ENCODE measurements around the gene C12orf57.

- no peak for TF ChIP-seq CTCF (IDR thresholded peaks at IDR 0.05)
- TF ChIP-seq POLR2AphosphoS5 (IDR thresholded peaks at IDR 0.05) = no peak
- TF ChIP-seq POLR2A (IDR thresholded peaks at IDR 0.05) = no peak
These were observed 31.5 kb upstream of the C12orf57 start for GRCh38 chr12:6912164-6912935.

All from prostate gland (tissue), 2 donors.